Spinal cord (tissue), 10 donors: ENCODE data around the gene ARAP2. TPM values are rescaled to one million over a fixed set of nuclear protein-coding genes. Genes with fewer than 3 reads are reported as not detected.

Source experiments
- DNase-seq, 6 donors: peaks; one replicate each; pipeline versions ENCODE4 v3.0.0 to v3.0.0-alpha.2; 2013 to 2015; ENCODE audit warnings: low spot score in 6 of 6, low read depth in 4 of 6
- H3K27ac ChIP-seq: one replicate; pipeline ENCODE4 v1.5.1; 2013; ENCODE audit warnings: low read depth, low read length, control low read depth
- H3K27me3 ChIP-seq: one replicate; pipeline ENCODE4 v1.6.1; 2013; ENCODE audit warnings: low read length; ENCODE audit not compliant: control insufficient read depth, insufficient read depth
- H3K36me3 ChIP-seq: one replicate; pipeline ENCODE4 v1.6.1; 2013; ENCODE audit warnings: low read length; ENCODE audit not compliant: control insufficient read depth, insufficient read depth
- H3K4me1 ChIP-seq: one replicate; pipeline ENCODE4 v1.6.1; 2013; ENCODE audit warnings: low read length; ENCODE audit not compliant: control insufficient read depth, insufficient read depth
- H3K4me3 ChIP-seq: one replicate; pipeline ENCODE4 v1.5.1; 2013; ENCODE audit warnings: low read depth, low read length, control low read depth
- H3K9me3 ChIP-seq: one replicate; pipeline ENCODE4 v1.6.1; 2013; ENCODE audit warnings: low read length; ENCODE audit not compliant: control insufficient read depth, insufficient read depth
- WGBS: methylation state at CpG from one replicate; pipeline ENCODE4 v1.1.5; 2013; ENCODE audit warnings: missing lambda C conversion rate; ENCODE audit not compliant: insufficient coverage; 5-methylcytosine and 5-hydroxymethylcytosine counted together
- polyA plus RNA-seq, 2 donors: library from polyadenylated mRNA; unstranded; fragments of 120-200 nt; gene quantifications; one replicate each; pipeline ENCODE4 v1.2.1, GENCODE V29; 2013; ENCODE audit not compliant: insufficient read length in 2 of 2
- total RNA-seq, 2 donors: library from RNA; depleted of rRNA in 1 of 2; stranded (reverse); fragments of 120-200 nt in 1 of 2; fragments of >200 nt in 1 of 2; gene quantifications; one replicate each; pipeline versions ENCODE4 v1.2.3 to v1.2.4, GENCODE V29; 2013 to 2014
- donor health status: healthy.

ARAP2 gene
- total and polyA plus RNA-seq, 4 donors = 15.9 to 95.8 (median 25.5) TPM

GRCh38 chr4:36174570-36174969, 69.7 kb downstream of the ARAP2 start:
- Histone ChIP-seq H3K27ac (no peak overlapping the region), H3K9me3 (no peaks in the 10 kb centered on the region), H3K36me3 (peaks cover 1% of the 10 kb centered on the region), H3K4me1 (no peaks in the 10 kb centered on the region), H3K4me3 (no peak overlapping the region), H3K27me3 (no peaks in the 10 kb centered on the region)
- DNase-seq = no peak

- Histone ChIP-seq H3K9me3 (no peaks in the 10 kb centered on the region), H3K27me3 (no peaks in the 10 kb centered on the region), H3K36me3 (peaks cover 4% of the 10 kb centered on the region), H3K27ac (no peak overlapping the region), H3K4me1 (no peaks in the 10 kb centered on the region), H3K4me3 (no peak overlapping the region)
- DNase-seq = no peak
These were observed 70.4 kb downstream of the ARAP2 start for GRCh38 chr4:36173905-36174304.

- peaks cover 4% of the 10 kb centered on the region for H3K36me3 ChIP-seq
- H3K4me3 ChIP-seq = no peak overlapping the region
- H3K9me3 ChIP-seq = no peaks in the 10 kb centered on the region
- H3K27me3 ChIP-seq = no peaks in the 10 kb centered on the region
- H3K4me1 ChIP-seq = no peaks in the 10 kb centered on the region
- WGBS = 50% methylated on average over 1 of the region's 2 CpGs
- peak in 3 of 6 donors; percentile 4 to 79 (median 72) for DNase-seq
- H3K27ac ChIP-seq = no peak overlapping the region
These were observed 71.7 kb downstream of the ARAP2 start for GRCh38 chr4:36172656-36173055.

GRCh38 chr4:36168127-36168878, 76.0 kb downstream of the ARAP2 start:
- peaks cover 4% of the 10 kb centered on the region for H3K36me3 ChIP-seq
- no peaks in the 10 kb centered on the region for H3K27me3 ChIP-seq
- H3K9me3 ChIP-seq = no peaks in the 10 kb centered on the region
- DNase-seq = peak in 1 of 6 donors; percentile 13
- H3K4me3 ChIP-seq = no peak overlapping the region
- H3K4me1 ChIP-seq = no peaks in the 10 kb centered on the region
- no CpG with 5 or more reads among the region's 6 CpGs for WGBS
- H3K27ac ChIP-seq = no peak overlapping the region

- Histone ChIP-seq H3K27me3 (no peaks in the 10 kb centered on the region), H3K4me3 (no peak overlapping the region), H3K36me3 (peaks cover 4% of the 10 kb centered on the region), H3K4me1 (no peaks in the 10 kb centered on the region), H3K27ac (no peak overlapping the region), H3K9me3 (no peaks in the 10 kb centered on the region)
- no CpG with 5 or more reads among the region's 2 CpGs for WGBS
- DNase-seq = no peak
These were observed 78.7 kb downstream of the ARAP2 start for GRCh38 chr4:36165631-36166005.

- peak in 2 of 6 donors; percentile 61 to 69 for DNase-seq
- WGBS = no CpG with 5 or more reads among the region's 4 CpGs
- Histone ChIP-seq H3K36me3 (peaks cover 4% of the 10 kb centered on the region), H3K4me3 (no peak overlapping the region), H3K9me3 (no peaks in the 10 kb centered on the region), H3K27ac (no peak overlapping the region), H3K4me1 (no peaks in the 10 kb centered on the region), H3K27me3 (no peaks in the 10 kb centered on the region)
These were observed 79.2 kb downstream of the ARAP2 start for GRCh38 chr4:36164900-36165630.

- Histone ChIP-seq H3K27me3 (no peaks in the 10 kb centered on the region), H3K27ac (no peak overlapping the region), H3K36me3 (no peaks in the 10 kb centered on the region), H3K4me1 (no peaks in the 10 kb centered on the region), H3K4me3 (no peak overlapping the region), H3K9me3 (no peaks in the 10 kb centered on the region)
- no peak for DNase-seq
- WGBS = no CpG with 5 or more reads among the region's 3 CpGs
These were observed 81.1 kb downstream of the ARAP2 start for GRCh38 chr4:36163198-36163597.

GRCh38 chr4:36159208-36159607, 85.1 kb downstream of the ARAP2 start:
- no peak for DNase-seq
- Histone ChIP-seq H3K4me1 (no peaks in the 10 kb centered on the region), H3K27me3 (no peaks in the 10 kb centered on the region), H3K4me3 (no peak overlapping the region), H3K27ac (no peak overlapping the region), H3K9me3 (no peaks in the 10 kb centered on the region), H3K36me3 (no peaks in the 10 kb centered on the region)
- no CpG with 5 or more reads among the region's 5 CpGs for whole genome bisulfite sequencing

GRCh38 chr4:36152735-36153134, 91.6 kb downstream of the ARAP2 start:
- no peaks in the 10 kb centered on the region for H3K9me3 ChIP-seq
- no peak overlapping the region for H3K4me3 ChIP-seq
- WGBS = 50% methylated on average over 1 of the region's 1 CpG
- no peak overlapping the region for H3K27ac ChIP-seq
- H3K4me1 ChIP-seq = no peaks in the 10 kb centered on the region
- H3K27me3 ChIP-seq = no peaks in the 10 kb centered on the region
- no peak for DNase-seq
- no peaks in the 10 kb centered on the region for H3K36me3 ChIP-seq

GRCh38 chr4:36142504-36142903, 101.8 kb downstream of the ARAP2 start:
- WGBS = 88% methylated on average over 1 of the region's 1 CpG
- no peaks in the 10 kb centered on the region for H3K36me3 ChIP-seq
- DNase-seq = no peak
- H3K27ac ChIP-seq = no peak overlapping the region
- H3K9me3 ChIP-seq = no peaks in the 10 kb centered on the region
- no peaks in the 10 kb centered on the region for H3K4me1 ChIP-seq
- H3K27me3 ChIP-seq = no peaks in the 10 kb centered on the region
- H3K4me3 ChIP-seq = no peak overlapping the region
